CD4-positive, alpha-beta T cell treated with Interleukin-4 for 4 hours (primary cell): Measurements from ENCODE around the gene DAZAP1.

Experiments
- DNase-seq: peaks from one replicate; pipeline ENCODE4 v3.0.0-alpha.2; 2020

DAZAP1 gene

DNA sequence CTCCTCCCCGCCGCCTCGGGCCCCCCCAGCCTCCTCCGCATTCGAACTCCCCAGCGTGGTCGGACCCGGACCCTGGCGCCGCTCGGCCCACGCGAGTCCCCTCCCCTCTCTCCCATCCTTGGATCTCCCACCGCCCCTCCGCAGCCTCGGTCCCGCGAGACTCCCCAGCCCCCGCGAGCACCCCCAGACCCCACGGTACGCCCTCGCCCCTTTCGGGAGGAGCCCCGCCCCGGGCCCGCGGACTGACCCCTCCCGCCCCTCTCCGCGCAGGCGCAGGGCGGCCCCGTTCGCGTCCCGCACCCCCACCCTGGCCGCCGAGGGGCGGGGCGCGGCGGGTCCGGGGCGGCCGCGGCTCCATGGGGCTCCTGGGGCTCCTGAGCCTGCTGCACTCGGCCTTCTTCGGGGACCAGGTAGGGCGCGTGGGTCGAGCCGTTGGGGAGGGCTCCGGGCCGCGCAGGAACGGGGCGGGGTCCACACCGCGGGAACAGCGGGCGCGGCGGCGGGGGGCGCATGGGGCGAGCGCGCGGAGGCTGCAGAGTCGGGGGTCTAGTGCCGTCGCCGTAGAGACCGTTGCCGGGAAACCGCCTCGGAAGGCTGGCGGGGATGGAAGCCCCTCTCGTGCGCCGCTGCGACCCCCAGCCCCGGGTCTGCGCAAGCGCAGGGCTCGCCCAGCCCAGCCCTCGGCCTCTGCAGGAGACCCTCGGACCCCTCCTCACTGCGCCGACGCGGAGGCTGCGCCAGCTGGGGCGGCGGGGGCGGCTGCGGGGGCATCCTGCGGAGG is 38.7 kb downstream of the DAZAP1 start:
- no peak for DNase-seq

DNA sequence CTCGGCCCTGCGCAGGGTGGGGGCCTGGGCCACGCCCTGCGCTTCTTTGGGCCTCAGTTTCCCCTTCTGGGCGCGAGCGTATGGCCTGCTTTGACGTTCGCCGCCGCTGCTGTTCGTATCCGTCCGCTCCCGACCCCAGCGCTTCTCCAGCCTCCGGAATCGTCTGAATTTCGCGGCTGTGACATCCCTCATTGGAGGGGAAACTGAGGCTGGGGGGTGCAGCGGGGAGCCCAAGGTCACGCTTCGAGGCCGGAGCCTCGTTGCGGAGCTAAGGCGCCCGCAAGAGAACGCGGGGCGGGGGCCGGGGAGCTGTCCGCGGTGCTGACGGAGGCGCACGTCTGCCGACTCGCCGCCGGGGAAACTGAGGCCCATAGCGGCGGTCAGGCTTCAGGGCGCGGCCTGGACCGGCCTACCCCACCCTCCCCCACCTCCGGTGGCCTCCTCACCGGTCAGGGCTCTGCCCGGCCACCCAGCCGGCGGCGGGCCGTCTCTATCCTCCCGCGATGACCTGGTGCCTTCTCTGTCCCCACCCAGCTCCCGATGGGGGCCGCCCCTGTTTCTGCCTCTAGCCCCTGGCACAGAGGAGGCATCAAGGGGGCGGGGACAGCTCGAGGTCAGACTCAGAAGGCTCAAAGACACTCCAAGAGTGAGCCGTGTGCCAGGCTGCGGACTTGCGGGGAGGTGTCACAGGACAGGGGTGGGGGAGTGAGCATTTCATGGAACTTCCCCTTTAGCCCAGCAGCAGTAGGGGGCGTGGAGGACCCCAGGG is 39.5 kb downstream of the DAZAP1 start:
- no peak for DNase-seq

DNA sequence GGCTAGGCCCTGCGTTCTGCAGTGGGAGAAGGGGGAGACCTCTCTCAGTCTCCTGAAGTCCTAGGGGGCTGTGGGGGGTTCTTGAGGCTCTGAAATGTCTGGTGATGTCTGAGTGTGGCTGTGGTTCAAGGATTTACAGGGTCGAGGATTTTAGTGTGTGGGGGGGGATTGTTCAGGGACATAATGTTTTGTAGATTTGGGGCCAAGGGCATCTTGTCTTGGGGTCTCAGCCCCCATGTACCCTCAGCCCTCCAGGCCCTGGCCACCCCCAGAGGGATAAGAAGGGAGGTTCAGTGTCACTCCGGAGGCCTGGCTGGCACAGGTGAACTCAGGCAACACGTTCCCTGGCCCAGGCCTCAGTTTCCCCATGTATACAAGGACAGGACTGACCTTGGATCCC is 40.1 kb downstream of the DAZAP1 start:
- DNase-seq, result no peak

DNA sequence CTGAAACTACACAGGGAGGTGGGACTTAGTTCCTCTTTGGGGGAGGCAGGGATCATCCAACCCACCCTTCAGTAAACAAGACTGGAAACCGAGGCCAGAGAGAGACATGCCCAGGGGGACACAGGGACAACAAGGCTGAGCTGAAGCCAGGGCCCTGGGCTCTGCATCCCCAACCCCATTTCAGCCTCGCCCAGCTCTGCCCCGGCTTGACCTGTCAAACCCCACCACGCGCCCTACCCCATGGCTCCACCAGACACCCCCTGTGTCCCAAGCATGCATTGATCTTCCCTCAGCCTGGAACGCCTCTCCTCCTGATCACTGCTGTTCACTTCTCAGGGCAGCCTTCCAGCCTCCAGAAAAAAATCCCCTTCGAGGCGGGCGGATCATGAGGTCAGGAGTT is 40.6 kb downstream of the DAZAP1 start:
- DNase-seq, result no peak

DNA sequence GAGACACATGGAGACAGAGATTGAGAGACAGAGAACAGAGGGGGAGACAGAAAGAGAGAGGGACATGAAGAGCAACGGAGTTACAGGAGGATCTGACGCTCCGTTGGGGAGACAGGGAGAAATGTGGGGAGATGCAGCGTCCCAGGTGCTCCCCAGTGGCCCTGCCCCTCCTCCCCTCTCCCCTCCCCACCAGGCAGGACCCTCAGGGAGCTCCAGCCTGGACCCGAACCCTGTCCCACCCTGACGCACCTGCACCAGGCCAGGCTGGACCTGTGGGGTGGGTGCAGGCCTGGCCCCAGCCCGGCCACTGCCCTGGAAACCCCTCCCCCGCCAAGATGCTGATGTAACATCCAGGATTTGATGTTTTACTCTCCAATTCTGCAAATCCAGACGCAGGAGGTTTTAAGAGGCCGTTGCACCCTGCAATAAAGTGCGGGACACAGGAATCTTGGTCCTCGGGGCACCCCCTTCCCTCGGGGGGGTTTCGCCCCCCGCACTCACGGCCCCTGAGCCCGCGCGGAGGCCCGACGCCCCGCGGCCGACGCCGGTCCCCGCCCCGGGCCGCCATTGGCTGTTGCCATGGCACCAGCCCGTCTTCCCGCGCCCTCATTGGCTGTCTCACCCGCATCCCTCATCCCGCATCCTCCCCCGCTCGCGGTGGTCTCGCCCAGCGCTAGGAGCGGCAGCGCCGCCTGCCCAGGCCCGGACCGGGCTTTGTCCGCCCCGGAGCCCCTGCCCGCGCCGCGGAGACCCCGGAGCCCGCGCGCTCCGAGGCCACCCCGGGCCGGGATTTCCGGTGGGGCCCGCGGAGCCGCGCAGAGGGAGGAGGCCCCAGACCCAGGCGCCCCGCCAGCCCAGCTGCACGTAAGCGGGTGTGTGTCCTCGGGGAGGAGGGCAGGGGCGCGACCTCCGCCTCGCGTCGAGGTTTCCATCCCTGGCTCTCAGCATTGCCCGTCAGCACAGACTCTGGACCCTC is 42.4 kb downstream of the DAZAP1 start, which contains the start of gene APC2:
TSS of gene APC2 (plus strand) at position 655 of the 976 bp plus-strand sequence. CDS start 2,881 bp downstream, outside the sequence.
- no peak for DNase-seq

DNA sequence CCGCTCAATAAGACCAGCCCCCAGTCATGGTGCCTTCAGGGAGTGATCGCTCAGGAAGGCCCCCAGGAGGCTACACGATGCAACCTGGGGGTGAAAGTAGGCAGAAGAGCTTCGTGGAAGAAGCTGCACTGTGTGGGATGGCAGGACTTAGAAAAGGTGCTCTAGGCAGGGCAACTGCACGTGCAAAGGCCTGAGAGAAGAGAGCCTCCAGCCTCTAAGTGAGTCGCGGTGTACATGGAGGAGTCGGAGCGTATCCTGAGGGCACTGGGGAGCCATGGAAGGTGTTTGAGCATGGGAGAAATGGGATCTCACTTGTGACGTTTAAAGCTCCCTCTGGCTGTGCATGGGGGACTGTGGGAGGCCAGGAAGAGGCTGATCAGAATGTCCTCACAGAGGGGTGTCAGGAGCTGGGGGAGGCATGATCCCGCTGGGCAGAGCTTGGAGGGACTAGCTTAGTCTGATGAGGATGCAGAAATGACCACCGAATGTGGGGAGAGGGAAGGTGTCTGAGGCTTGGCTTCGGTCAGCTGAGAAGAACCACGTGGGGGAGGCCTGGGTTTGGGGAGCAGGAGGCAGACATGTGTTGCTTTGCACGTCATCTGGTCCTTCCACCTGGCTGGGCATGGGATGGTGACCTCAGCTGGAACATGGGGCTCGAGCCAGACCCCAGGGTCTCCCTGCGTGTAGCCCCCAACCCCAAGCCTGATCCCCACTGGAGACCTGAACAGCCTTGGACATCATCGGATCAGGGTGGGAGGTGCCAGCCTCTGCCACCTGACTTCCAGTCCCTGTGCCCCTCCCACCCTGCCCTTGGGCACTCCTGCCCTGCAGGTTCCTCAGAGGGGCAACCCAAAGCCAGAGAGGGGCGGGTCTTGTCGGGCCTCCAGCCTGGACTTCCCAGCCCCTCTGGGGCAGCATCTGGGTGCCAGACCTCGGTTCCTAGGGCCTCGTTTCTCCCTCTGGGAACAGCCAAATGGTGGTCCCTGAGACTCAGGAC is 43.6 kb downstream of the DAZAP1 start:
- DNase-seq, result no peak

DNA sequence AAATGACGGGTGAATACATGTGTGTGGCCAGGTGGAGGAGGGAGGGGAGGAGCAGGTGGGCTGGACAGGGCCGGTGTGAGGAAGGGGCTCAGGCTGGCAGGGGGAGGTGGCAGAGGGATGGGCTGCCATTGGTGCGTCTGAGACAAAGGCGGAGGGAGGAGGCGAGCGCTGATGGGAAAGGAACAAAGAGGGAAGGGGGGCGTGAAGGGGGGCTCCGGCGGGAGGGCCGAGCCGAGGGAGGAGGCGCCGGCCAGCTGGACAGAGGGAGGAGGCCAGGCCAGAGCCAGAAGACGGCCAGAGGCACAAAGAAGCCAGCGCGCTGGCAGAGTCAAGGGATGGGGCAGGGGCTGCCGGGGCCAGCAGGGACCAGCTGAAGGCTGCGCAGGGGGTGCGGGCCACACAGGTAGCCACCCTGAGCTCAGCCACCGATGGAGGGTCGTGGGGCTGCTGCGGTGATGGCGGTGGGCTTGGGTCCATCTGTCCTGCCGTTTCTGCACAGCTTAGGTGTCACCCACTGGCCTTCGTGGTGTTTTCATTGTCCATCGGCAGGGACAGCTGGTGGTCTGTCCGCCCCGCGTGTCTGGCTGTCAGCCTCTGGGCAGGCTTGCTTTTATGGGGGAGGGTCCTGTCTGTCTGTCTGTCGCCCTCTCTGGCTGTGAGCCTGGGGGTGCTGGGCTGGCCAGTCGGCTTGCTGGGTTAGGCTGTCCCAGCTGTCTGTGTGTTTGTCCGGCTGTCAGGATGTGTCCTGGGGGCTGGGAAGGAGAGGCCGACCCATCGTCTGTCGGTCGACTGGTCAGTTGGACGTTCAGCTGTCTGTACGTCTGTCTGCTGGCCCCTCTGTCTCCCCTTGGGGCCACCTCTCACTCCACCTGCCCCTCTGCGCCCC is 44.8 kb downstream of the DAZAP1 start:
- DNase-seq, result no peak

DNA sequence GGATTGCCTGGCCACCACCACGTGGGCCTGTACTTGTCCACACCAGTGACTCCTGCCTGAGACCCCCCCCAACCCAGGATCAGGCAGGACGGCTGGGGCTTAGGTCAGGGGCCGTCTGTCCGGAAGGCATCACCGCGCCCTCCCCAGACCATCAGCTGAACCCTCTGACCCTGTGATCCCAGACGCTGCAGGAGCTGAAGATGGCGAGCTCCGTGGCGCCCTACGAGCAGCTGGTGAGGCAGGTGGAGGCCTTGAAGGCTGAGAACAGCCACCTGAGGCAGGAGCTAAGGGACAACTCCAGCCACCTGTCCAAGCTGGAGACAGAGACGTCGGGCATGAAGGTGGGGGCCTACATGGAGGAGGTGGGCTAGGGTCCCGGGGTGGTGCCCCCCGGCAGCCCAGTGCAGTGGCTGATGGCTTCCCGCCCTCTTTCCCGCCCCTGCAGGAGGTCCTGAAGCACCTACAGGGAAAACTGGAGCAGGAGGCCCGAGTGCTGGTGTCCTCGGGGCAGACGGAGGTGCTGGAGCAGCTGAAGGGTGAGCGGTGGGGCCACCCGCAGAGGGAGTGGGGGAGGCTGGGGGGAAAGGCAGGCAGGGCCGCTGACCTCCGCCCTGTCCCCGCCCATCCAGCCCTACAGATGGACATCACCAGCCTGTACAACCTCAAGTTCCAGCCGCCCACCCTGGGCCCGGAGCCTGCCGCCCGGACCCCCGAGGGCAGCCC is 45.6 kb downstream of the DAZAP1 start:
- no peak for DNase-seq

DNA sequence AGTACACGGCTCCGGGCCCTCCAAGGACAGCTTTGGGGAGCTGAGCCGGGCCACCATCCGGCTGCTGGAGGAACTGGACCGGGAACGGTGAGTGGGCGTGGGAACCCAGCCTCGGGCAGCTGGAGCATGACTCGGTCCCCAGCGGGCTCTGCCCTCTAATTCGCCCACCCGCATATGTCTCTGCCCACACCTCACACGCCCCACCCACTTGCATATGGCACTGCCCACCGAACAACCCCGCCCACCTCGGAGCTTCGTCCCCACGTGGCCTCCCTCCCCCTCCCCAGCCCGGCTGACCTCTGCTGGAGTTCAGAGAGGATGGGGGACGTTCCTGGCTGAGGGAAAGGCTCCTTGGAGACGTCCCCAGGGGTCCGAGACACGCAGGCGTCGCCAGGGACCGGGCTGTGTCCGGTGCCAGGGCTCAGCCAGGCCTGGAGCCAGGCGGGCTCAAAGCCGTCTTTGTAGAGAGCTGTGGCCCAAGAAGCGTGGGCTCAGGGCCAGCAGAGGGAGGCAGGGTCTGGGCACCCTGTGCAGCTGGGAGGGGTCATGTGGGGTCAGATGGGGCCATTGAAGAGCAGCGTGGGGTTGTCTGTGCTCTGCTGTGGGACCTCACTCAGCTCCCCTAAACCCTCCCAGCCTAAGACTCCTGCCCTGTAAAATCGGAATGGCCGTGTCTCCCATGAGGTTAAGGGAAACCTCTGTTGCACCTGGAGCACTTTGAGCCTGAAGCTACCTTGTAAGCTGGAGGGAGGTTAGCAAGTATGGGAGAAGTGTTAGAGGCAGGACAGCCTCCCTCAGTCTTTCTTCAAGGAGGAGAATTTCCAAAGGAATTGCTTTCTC is 46.4 kb downstream of the DAZAP1 start:
- DNase-seq, result no peak

DNA sequence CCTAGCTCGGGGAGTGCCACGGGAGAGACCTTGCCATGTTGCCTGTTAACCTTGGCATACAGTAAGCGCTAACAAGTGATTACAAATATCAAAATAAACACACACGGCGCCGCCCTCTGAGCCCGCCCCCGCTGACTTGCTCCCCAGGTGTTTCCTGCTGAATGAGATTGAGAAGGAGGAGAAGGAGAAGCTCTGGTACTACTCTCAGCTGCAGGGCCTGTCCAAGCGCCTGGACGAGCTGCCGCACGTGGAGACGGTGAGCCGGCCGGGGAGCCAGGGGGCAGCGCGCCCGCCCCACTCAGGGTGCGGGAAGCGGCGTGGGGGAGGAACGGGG is 47.6 kb downstream of the DAZAP1 start:
- DNase-seq, result no peak

DNA sequence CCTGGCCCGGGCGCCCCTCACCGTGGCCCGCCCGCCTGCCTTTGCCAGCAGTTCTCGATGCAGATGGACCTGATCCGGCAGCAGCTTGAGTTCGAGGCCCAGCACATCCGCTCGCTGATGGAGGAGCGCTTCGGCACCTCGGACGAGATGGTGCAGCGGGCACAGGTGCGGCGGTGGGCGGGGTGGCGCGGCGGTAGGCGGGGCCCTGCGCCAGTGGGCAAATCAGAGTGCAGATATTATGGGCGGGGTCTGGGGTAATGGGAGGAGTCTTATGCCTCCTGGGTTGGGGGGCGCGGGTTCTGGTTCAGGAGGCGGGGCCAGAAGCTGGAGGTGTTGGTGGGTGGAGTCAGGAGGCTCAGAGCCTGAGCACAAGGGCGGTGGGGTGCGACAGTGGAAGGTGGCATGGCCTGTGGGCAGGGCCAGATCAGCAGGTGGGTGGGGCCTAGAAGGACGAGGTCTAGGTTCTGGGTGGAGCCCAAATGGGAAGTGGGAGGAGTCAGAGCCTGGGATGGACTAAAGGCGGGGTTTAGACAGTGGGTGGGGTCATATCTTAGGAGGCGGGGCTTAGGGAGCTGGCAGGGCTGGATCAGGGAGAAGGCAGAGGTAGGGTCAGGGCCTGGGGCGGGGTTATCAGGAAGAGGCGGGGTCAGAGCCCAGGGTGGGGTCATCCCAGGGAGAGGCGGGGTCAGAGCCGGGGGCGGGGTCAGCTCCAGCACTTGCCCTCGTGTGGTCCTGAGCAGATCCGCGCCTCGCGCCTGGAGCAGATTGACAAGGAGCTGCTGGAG is 48.1 kb downstream of the DAZAP1 start:
- DNase-seq, result no peak

DNA sequence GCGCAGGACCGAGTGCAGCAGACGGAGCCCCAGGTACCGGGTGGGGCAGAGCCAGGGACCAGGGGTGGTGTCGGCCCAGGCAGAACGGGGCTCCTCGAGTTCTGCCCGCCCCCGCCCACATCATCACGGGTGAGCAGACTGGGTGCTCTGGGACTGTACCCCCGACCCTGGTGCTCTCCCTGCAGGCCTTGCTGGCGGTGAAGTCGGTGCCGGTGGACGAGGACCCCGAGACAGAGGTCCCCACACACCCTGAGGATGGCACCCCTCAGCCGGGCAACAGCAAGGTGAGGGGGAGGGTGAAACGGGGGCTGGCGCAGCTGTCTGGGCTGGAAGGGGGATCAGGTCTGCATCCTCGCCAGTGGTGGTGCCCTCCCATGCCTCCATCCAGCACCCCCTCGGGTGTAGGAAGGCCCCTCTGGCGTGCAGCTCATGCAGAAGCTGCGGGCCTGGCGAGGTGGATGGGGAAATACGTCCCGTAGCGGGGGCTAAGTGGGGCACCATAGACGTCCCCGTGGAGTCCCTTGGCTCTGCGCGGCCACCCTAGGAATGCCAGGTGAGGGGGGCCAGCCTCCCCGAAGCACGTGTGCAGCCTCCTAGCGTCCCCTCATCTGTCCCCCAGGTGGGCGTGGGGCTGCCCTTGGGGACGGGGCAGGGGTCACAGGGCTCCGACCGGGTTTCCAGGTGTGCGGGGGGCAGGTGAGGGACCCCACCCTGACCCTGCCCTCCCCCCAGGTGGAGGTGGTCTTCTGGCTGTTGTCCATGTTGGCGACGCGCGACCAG is 48.9 kb downstream of the DAZAP1 start:
- no peak for DNase-seq

DNA sequence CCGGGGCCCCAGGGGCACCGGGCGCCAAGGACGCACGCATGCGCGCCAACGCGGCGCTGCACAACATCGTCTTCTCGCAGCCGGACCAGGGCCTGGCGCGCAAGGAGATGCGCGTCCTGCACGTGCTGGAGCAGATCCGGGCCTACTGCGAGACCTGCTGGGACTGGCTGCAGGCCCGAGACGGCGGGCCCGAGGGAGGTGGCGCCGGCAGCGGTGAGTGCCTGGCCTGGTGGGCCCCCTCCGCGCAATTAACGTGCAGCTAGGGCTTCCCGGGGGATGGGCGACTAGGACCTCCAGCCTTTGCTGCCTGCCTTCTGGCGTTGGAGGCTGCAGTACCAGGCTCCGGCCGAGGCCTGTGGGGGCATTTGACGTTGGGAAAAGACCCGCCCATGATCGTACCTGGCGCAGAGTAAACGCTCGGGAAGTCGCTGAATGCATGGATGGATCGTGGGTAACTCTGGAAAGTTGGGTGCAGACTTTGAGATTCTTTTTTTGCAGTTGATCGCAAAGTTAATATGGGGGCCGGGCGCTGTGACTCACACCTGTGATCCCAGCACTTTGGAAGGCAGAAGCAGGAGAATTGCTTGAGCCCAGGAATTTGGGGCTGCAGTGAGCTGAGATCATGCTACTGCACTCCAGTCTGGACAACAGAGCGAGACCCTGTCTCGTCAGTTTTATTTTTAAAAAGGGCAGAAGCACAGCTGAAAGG is 49.8 kb downstream of the DAZAP1 start:
- DNase-seq, result no peak

DNA sequence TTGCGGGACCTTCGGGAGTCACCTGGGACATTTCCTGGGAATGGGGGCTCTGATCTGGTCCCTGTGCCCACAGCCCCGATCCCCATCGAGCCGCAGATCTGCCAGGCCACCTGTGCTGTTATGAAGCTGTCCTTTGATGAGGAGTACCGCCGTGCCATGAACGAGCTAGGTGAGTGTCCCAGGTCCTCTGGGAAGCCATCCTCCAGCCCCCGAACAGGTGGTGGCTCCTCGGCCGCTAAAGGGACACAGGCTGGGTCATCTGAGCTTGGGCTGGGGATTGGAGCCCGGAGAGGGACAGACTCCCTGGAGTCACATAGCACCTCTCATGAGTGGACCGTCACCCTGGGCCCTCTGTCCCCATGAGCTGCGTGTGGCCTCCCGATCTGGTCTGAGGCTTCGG is 50.5 kb downstream of the DAZAP1 start:
- no peak for DNase-seq

DNA sequence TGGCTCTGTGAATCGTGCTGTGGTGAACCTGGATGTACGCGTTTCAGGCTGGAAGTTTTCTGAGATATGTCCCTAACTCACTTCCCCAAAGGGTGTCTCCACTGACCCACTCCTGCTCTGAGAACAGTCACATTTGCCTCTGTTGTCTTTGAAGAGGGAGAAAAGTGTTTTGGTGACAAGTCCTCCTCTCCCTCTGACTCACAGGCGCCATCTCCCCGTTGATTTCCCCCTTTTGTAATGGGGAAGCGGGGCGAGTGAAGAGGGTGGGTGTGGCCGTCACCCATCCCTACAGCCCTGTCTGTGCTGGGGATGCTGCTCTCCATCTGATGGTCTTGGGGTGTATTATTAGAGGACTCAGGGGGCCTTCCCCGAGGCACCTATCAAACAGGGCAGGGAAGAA is 52.1 kb downstream of the DAZAP1 start:
- no peak for DNase-seq

DNA sequence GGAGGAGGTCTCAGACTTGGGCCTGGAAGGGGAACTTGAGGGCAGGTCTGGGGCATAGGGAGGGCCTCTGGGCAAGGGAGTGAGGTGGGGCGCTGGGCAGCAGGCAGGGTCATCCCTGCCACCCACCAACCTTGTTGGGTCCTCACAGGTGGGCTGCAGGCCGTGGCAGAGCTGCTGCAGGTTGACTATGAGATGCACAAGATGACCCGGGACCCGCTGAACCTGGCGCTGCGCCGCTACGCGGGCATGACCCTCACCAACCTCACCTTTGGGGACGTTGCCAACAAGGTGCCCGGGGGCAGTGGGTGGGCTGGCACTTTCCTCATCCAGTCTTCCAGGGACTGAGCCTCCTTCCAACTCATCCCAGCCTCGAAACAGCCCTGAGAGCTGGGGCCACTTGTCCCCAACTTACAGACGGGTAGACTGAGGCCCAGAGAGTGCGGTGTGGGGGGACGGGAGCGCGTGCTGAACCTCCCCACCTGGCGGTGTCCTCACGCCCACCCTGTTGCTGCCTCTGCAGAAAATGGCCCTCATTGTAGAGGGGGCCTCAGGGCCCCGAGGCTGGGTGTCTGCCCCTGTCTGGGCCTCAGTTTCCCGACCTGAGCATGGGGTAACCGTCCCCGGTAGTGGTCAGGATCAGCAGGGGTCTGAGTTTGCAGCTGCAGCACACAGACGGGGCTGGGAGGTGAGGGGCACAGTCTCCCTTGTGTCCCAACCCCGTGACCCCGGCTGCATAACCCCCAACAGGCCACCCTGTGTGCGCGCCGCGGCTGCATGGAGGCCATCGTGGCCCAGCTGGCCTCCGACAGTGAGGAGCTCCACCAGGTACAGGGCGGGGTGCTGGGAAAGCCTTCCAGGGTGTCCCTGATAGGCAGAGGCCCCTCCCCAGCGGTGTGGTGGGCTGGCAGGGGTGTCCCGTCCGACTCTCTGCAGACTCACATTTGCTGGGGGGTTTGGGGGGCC is 52.9 kb downstream of the DAZAP1 start:
- DNase-seq, result no peak
